Kidney epithelial cell (primary cell): Measurements from ENCODE around the gene ZFP69B. TPM values are rescaled to one million over a fixed set of nuclear protein-coding genes. Genes with fewer than 3 reads are reported as not detected.
A peak's percentile ranks its signal among the peaks of the same experiment; 100 is the strongest.

ENCODE experiments used
- DNase-seq: peaks from one replicate; pipeline ENCODE4 v3.0.0-alpha.2; 2010; ENCODE audit warnings: low read depth
- H3K27me3 ChIP-seq: 2 replicates; pipeline ENCODE4 v1.6.0; 2011; ENCODE audit warnings: low read length; ENCODE audit not compliant: control insufficient read depth, insufficient read depth
- H3K36me3 ChIP-seq: 2 replicates; pipeline ENCODE4 v1.5.1; 2011; ENCODE audit warnings: low read length; ENCODE audit not compliant: control insufficient read depth, insufficient read depth
- H3K4me3 ChIP-seq: 2 replicates; pipeline ENCODE4 v1.5.1; 2011; ENCODE audit warnings: low read depth, mild to moderate bottlenecking, control low read depth, low read length
- total RNA-seq: library from RNA; depleted of rRNA; stranded (reverse); fragments of >200 nt; gene quantifications from 2 replicates; pipeline ENCODE4 v1.2.3, GENCODE V29; 2015
- TF ChIP-seq, protein P1 (sequence below): IDR thresholded peaks from 2 replicates; pipeline ENCODE4 v1.5.1; 2011; ENCODE audit warnings: mild to moderate bottlenecking, moderate library complexity, low read length, control low read depth, inconsistent platforms; ENCODE audit not compliant: insufficient read depth, poor library complexity, severe bottlenecking

The ZFP69B gene
- total RNA-seq, 1 donor from 2014 or later = 7.9 TPM

DNA sequence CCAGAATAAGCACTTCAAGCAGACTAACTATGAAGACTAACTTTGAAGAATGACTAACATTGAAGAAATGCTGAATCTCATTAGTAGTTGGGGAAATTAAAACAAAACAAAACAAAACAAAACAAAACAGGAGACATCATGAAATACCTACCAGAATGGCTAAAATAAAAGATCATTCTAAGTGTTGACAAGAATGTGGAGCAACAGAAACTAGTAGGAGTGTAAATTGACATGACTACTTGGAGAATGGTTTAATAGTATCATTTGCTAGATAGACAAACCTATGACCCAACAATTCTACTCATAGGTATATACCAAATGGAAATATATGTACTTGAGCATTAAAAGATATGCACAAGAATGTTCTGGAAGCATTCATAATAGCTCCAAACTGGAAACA lies 18.9 kb upstream of the ZFP69B start:
- TF ChIP-seq, protein P1, sequence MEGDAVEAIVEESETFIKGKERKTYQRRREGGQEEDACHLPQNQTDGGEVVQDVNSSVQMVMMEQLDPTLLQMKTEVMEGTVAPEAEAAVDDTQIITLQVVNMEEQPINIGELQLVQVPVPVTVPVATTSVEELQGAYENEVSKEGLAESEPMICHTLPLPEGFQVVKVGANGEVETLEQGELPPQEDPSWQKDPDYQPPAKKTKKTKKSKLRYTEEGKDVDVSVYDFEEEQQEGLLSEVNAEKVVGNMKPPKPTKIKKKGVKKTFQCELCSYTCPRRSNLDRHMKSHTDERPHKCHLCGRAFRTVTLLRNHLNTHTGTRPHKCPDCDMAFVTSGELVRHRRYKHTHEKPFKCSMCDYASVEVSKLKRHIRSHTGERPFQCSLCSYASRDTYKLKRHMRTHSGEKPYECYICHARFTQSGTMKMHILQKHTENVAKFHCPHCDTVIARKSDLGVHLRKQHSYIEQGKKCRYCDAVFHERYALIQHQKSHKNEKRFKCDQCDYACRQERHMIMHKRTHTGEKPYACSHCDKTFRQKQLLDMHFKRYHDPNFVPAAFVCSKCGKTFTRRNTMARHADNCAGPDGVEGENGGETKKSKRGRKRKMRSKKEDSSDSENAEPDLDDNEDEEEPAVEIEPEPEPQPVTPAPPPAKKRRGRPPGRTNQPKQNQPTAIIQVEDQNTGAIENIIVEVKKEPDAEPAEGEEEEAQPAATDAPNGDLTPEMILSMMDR = no peak

DNA sequence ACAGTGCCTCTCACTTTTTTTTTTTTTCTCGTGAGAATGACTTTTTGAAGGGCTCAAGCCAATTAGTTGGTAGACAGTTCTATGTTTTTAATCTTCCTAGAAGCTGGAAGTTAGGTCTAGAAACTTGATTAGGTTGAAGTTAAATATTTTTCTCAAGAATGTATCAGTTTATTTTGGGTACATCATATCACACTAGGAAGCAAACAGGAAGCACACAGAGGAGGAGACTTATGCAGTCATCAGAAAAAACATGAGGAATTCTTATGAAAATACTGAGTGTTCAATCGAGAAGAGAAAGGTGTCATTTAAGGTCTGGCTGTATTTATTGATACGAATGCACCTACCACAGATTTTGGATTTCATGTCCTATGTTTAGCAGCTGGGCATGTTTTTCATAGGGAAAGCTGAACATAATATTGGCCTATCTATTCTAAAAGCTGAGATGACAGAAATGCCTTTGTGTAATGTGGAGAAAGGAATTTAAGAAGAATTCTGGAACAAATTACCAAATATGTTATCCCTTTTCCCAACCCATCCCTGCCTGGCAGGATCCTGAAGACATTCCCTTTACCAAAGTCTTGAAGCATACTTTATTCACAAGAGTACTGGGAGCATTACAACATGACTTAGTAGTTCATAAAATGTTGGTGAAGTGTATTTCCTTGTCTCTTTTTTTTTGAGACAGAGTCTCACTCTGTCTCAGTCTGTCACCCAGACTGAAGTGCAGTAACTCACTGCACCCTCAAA lies 17.5 kb upstream of the ZFP69B start:
- Histone ChIP-seq H3K36me3 (no peaks in the 10 kb centered on the region), H3K4me3 (no peak overlapping the region), H3K27me3 (no peaks in the 10 kb centered on the region)
- TF ChIP-seq, protein P1 = no peak
- DNase-seq = no peak

More for the DNA sequence above, 18.9 kb upstream of the ZFP69B start:
- no peaks in the 10 kb centered on the region for H3K27me3 ChIP-seq
- H3K4me3 ChIP-seq = no peak overlapping the region
- DNase-seq = no peak
- no peaks in the 10 kb centered on the region for H3K36me3 ChIP-seq

DNA sequence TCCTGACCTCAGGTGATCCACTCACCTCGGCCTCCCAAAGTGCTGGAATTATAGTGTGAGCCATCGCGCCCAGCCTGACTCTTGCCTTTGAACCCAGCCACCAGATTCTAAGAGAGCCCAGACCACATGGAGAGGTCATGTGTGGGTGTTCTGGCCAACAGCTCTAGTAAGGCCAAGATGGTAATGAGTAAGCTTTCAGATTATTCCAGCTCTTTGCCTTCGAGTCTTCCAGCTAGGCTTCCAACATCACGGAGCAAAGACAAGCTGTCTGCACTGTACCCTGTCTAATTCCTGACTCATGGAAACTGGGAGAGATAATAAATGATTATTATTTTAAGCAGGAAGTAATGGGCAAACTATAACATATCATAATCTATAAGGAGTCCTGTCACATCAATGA lies 14.8 kb upstream of the ZFP69B start:
- DNase-seq = no peak
- TF ChIP-seq, protein P1 = no peak
- no peaks in the 10 kb centered on the region for H3K27me3 ChIP-seq
- H3K4me3 ChIP-seq = no peak overlapping the region
- H3K36me3 ChIP-seq = no peaks in the 10 kb centered on the region

DNA sequence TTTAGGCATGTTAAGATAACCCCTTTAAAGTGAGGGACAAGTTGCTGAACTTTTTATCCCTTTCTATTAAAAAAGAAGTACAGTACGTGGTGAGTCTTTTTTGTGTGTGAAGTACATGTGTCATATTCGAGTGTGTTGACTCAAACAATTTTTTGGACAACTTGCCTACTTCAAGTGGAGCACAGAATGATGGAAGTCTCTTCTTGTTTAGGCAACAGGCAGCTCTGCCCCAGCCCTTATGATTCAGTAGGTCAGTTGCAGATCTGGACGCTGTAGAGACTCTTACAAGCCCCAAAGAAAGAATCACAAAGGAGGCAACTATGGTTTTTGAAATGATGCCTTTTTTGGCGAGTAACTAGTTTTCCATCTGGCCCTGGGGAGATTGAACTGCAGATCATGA lies 14.4 kb upstream of the ZFP69B start:
- H3K4me3 ChIP-seq = no peak overlapping the region
- no peaks in the 10 kb centered on the region for H3K27me3 ChIP-seq
- H3K36me3 ChIP-seq = no peaks in the 10 kb centered on the region
- no peak for DNase-seq
- TF ChIP-seq, protein P1 = no peak

DNA sequence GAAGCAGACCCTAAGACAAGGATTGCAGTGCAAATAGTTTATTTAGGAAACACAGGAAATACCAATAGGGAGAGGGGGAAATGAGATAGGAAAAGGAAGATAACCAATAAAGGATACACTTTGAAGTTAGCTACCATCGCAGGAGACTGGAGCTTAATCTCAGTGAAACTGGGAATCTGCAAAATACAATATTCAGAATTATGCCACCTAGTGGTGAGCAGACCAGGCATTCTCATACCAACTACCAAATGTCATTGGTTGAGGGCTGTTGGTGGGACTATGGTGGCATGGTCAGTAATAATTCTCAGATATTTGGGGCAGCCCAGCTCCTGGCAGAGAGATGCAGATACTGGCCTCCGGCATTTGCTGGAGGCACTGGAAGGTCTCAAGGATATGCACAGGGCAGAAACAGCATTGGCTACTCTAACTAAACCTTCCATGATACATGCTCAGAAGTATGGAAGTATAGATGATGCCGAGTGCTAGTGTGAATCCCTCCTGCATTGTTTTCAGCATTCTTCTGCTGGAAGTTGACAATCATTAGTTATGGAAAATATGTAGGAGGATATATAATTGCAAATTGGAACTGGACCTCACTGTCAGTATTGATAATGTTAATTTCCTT lies 11.8 kb upstream of the ZFP69B start:
- DNase-seq = no peak
- Histone ChIP-seq H3K27me3 (no peaks in the 10 kb centered on the region), H3K36me3 (no peaks in the 10 kb centered on the region), H3K4me3 (no peak overlapping the region)
- TF ChIP-seq, protein P1 = peak; percentile 46

DNA sequence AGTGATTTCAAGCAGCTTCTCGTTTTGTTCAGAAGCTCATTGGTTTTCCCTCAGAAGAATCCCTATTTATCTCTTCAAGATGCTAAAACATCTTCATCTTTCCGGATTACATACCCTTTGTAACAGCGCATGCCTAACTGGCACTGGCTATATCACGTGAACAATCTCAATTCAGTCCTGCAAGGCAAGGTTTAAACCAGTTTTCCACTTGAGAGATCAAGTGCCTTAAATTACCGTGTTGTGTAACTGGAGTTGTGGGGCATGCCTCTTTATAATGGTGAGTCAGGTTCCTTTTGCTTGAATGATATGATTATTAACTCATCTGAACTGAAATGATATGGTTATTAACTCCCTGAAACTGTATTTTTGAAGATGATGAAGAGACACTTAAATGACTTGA lies 11.0 kb upstream of the ZFP69B start:
- Histone ChIP-seq H3K36me3 (no peaks in the 10 kb centered on the region), H3K27me3 (no peaks in the 10 kb centered on the region), H3K4me3 (no peak overlapping the region)
- TF ChIP-seq, protein P1 = no peak
- no peak for DNase-seq
